GM23248 (cell line): Measurements from ENCODE around the gene IER3IP1. TPM values are rescaled to one million over a fixed set of nuclear protein-coding genes. Genes with fewer than 3 reads are reported as not detected.

Source experiments
- DNase-seq: peaks from one replicate; pipeline ENCODE4 v3.0.0-alpha.2; 2015
- H2AFZ ChIP-seq: fragments of 200-600 bp; sonication (generic); 2 replicates; pipeline ENCODE4 v1.6.1; 2016; ENCODE audit warnings: antibody characterized with exemption
- H3F3A ChIP-seq: fragments of 200-600 bp; sonication (generic); 2 replicates; pipeline ENCODE4 v1.6.1; 2016; ENCODE audit warnings: mild to moderate bottlenecking, antibody characterized with exemption, mixed run types; ENCODE audit not compliant: insufficient read depth
- H3K27ac ChIP-seq: fragments of 200-600 bp; sonication (generic); 2 replicates; pipeline ENCODE4 v1.5.1; 2016; ENCODE audit warnings: mild to moderate bottlenecking
- H3K27me3 ChIP-seq: fragments of 200-600 bp; sonication (generic); replicated peaks from 2 replicates; pipeline ENCODE4 v1.6.1; 2016; ENCODE audit warnings: mild to moderate bottlenecking; ENCODE audit not compliant: insufficient read depth
- H3K36me3 ChIP-seq: fragments of 200-600 bp; sonication (generic); 2 replicates; pipeline ENCODE4 v1.6.1; 2016; ENCODE audit warnings: low read depth, mild to moderate bottlenecking
- H3K4me1 ChIP-seq: fragments of 200-600 bp; sonication (generic); 2 replicates; pipeline ENCODE4 v1.6.1; 2016; ENCODE audit warnings: mild to moderate bottlenecking; ENCODE audit not compliant: insufficient read depth
- H3K4me2 ChIP-seq: fragments of 200-600 bp; sonication (generic); one replicate; pipeline ENCODE4 v1.6.1; 2016; ENCODE audit warnings: mild to moderate bottlenecking; ENCODE audit not compliant: unreplicated experiment
- H3K4me3 ChIP-seq: fragments of 200-600 bp; sonication (generic); 2 replicates; pipeline ENCODE4 v1.5.1; 2016; ENCODE audit warnings: mild to moderate bottlenecking
- H3K79me2 ChIP-seq: fragments of 200-600 bp; sonication (generic); 2 replicates; pipeline ENCODE4 v1.6.1; 2016; ENCODE audit warnings: mild to moderate bottlenecking; ENCODE audit not compliant: insufficient read depth
- H3K9ac ChIP-seq: fragments of 200-600 bp; sonication (generic); 2 replicates; pipeline ENCODE4 v1.6.1; 2016; ENCODE audit warnings: mild to moderate bottlenecking
- H3K9me2 ChIP-seq: fragments of 200-600 bp; sonication (generic); 2 replicates; pipeline ENCODE4 v1.6.1; 2016; ENCODE audit warnings: mixed run types, mild to moderate bottlenecking, moderate library complexity; ENCODE audit not compliant: insufficient read depth
- H3K9me3 ChIP-seq: fragments of 200-600 bp; sonication (generic); one replicate; pipeline ENCODE4 v1.6.1; 2017; ENCODE audit warnings: low read depth
- H4K20me1 ChIP-seq: fragments of 200-600 bp; sonication (generic); 2 replicates; pipeline ENCODE4 v1.6.0; 2016; ENCODE audit not compliant: insufficient read depth
- EZH2 ChIP-seq: fragments of 200-600 bp; sonication (generic); IDR thresholded peaks from 2 replicates; pipeline ENCODE4 v1.6.1; 2018; ENCODE audit warnings: antibody characterized with exemption, mild to moderate bottlenecking; ENCODE audit not compliant: insufficient read depth, poor library complexity, severe bottlenecking
- EZH2phosphoT487 ChIP-seq: fragments of 200-600 bp; sonication (generic); IDR thresholded peaks from 2 replicates; pipeline ENCODE4 v1.6.1; 2018; ENCODE audit warnings: antibody characterized with exemption, moderate library complexity, mild to moderate bottlenecking, low read depth; ENCODE audit not compliant: insufficient read depth
- WGBS, 2 experiments: methylation state at CpG; one replicate each; pipeline ENCODE4 v1.1.6; 2015 to 2017; ENCODE audit warnings: low lambda C conversion rate in 2 of 2, low coverage in 1 of 2; ENCODE audit errors: missing lambda C conversion rate in 2 of 2; 5-methylcytosine and 5-hydroxymethylcytosine counted together
- in situ Hi-C: fragments of 300-500 bp; cut with MboI; formaldehyde crosslinking; loops from 2 replicates; pipeline ENCODE4 v1.15.0; 2020
- polyA plus RNA-seq: library from polyadenylated mRNA; unstranded; fragments of >200 nt; fragmentation: Nextera tagmentation; extraction: Ambion mirVana; gene quantifications from 2 replicates; pipeline ENCODE4 v1.2.1, GENCODE V29; 2016
- total RNA-seq: library from RNA; depleted of rRNA; stranded (reverse); fragments of >200 nt; shearing (Covaris generic); gene quantifications from 2 replicates; pipeline ENCODE4 v1.2.3, GENCODE V29; 2014

The IER3IP1 gene
- total and polyA plus RNA-seq, 2 experiments from 2014 or later, result 26.3 to 39.8 TPM

DNA sequence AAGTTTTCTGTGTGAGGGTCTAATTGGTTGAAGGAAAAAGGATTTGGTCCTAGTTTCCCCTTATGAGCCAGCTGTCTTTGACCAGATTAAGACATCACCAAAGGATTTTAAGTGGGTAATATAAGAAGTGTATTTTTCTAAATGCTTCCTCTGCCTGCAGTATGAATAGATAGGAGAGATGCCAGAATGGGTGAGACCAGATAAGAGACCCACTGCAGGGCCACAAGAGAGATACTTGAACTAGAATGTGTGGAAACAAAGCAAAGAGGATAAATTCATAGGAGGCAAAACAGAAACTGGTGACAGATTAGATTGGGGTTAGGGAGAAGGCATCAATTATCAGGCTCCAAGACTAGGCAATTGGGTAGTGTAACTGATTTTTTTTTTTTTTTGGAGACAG lies 24.7 kb downstream of the IER3IP1 start:
- DNase-seq, result no peak
- no peaks in the 10 kb centered on the region for H3K9me3 ChIP-seq
- H3K79me2 ChIP-seq, result peaks cover 59% of the 10 kb centered on the region
- in situ Hi-C loops, result no loop called here
- peak overlapping the region; percentile 91 for H3K9ac ChIP-seq
- peak overlapping the region; percentile 87 for H3K4me2 ChIP-seq
- H3K9me2 ChIP-seq, result no peaks in the 10 kb centered on the region
- H3K4me3 ChIP-seq, result peak overlapping the region; percentile 85
- peak overlapping the region; percentile 83 for H3K27ac ChIP-seq
- peaks cover 10% of the 10 kb centered on the region; the same call in 1 of the 2 replicates for H3K4me1 ChIP-seq
- TF ChIP-seq EZH2phosphoT487 (no peak), EZH2 (no peak)
- H4K20me1 ChIP-seq, result no peaks in the 10 kb centered on the region
- peaks cover 26% of the 10 kb centered on the region for H3F3A ChIP-seq
- H3K36me3 ChIP-seq, result peaks cover 25% of the 10 kb centered on the region; the same call in 1 of the 2 replicates
- no peaks in the 10 kb centered on the region for H3K27me3 ChIP-seq
- H2AFZ ChIP-seq, result peak overlapping the region; percentile 91

DNA sequence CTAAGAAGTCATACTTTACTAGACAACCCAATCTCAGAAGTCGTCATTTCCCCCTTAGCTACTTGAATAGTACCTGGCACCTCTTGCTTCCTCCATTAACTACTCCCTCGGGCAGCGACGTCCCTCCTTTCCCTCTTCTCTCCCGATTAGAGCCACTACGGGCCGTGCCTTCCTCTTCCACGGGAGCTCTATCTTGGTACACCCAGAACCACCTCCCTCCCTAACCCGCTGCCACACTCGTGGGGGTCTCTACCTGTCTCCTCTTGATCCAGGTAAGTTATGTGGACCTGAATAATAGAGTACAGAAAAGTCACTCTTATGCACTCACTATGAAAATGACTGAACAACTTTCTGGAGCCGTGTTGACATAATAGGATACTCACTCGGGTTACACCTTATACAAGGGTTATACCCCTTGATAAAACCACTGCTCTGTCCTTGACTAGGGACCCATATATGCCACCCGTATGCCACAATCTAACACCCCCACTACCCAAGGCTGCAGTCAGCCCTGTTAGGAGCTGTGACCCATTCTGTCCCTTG lies 25.3 kb downstream of the IER3IP1 start:
- 16 to 20% methylated on average over 13 of the region's 13 CpGs for WGBS, 2 experiments
- in situ Hi-C loops, result no loop called here
- TF ChIP-seq EZH2, result no peak
- no peak for TF ChIP-seq EZH2phosphoT487
- peak overlapping the region; percentile 87 for H3K4me2 ChIP-seq
- peak overlapping the region; percentile 85 for H3K4me3 ChIP-seq
- no peak for DNase-seq
- H3K4me1 ChIP-seq, result peaks cover 10% of the 10 kb centered on the region; the same call in 1 of the 2 replicates
- peak overlapping the region; percentile 91 for H2AFZ ChIP-seq
- peak overlapping the region; percentile 83 for H3K27ac ChIP-seq
- no peaks in the 10 kb centered on the region for H3K9me2 ChIP-seq
- H3K9ac ChIP-seq, result peak overlapping the region; percentile 91
- H3K79me2 ChIP-seq, result peaks cover 59% of the 10 kb centered on the region
- peaks cover 26% of the 10 kb centered on the region for H3F3A ChIP-seq
- no peaks in the 10 kb centered on the region for H3K27me3 ChIP-seq
- H3K36me3 ChIP-seq, result peaks cover 22% of the 10 kb centered on the region; the same call in 1 of the 2 replicates
- no peaks in the 10 kb centered on the region for H3K9me3 ChIP-seq
- H4K20me1 ChIP-seq, result no peaks in the 10 kb centered on the region

DNA sequence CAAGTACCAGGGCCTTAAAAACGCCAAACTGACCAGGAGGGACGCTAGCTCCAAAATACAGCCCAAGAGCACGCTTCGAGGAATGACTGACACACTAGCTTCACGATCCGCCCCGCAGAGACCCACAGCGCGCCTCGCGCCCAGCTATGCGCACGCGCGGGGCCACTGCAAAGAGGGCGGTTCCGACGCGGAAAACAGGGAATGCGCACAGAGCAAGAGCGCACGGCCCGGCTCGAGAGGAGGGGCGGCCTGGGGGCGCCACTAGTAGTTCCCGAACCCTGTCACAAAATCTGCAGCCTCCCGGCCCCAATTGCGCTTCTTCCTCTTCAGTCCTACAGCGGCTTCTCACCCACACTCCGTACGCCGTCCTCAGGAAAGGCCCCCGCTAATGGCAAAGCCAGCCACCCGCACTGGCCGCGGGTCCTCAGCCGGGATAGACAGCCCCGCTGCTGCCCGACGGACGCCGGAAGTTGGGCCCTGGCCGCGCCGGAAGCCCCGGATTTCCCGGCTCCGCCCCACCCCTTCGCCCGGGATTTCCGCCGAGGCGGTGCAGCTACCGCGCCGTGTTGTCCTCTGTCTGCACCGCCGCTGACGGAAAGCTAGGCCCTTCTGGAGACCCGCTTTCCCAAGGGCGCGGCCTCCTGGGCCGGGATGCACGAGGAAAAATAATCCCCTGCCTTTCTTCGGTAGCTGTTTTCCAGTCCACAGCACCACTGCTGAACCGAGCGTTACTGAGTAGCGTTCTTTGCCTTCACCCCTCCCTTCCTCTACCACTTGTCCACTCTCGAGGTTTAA lies 25.9 kb downstream of the IER3IP1 start, which contains the start of gene HDHD2:
Gene HDHD2 (minus strand): TSS at position 472 of the 795 bp plus-strand sequence. CDS start 14,061 bp downstream, outside the sequence.
- Histone ChIP-seq H4K20me1 (no peaks in the 10 kb centered on the region), H3K4me2 (peak within 1 kb of the TSS; percentile 87), H3F3A (peaks cover 25% of the 10 kb centered on the region), H3K9ac (peak within 1 kb of the TSS; percentile 91), H3K36me3 (peaks cover 16% of the 10 kb centered on the region; the same call in 1 of the 2 replicates), H3K4me1 (peaks cover 10% of the 10 kb centered on the region; the same call in 1 of the 2 replicates), H3K79me2 (peaks cover 59% of the 10 kb centered on the region), H3K4me3 (peak within 1 kb of the TSS; percentile 85), H2AFZ (peak within 1 kb of the TSS; percentile 91), H3K27me3 (no peaks in the 10 kb centered on the region), H3K9me2 (no peaks in the 10 kb centered on the region), H3K9me3 (no peaks in the 10 kb centered on the region), H3K27ac (peak within 1 kb of the TSS; percentile 83)
- DNase-seq, result peak; percentile 91
- in situ Hi-C loops, result no loop called here
- 1 to 2% methylated on average over 67 to 70 of the region's 70 CpGs for whole genome bisulfite sequencing, 2 experiments
- TF ChIP-seq EZH2phosphoT487, result no peak
- no peak for TF ChIP-seq EZH2

GRCh38 chr18:47149457-47150028 lies 26.6 kb downstream of the IER3IP1 start:
- H3K9ac ChIP-seq, result peak overlapping the region; percentile 91
- H2AFZ ChIP-seq, result peak overlapping the region; percentile 91
- peaks cover 18% of the 10 kb centered on the region for H3F3A ChIP-seq
- H3K27ac ChIP-seq, result peak overlapping the region; percentile 83
- peak overlapping the region; percentile 87 for H3K4me2 ChIP-seq
- WGBS, 2 experiments, result 16 to 20% methylated on average over 12 of the region's 12 CpGs
- H3K36me3 ChIP-seq, result peaks cover 11% of the 10 kb centered on the region; the same call in 1 of the 2 replicates
- H3K9me2 ChIP-seq, result no peaks in the 10 kb centered on the region
- H3K27me3 ChIP-seq, result no peaks in the 10 kb centered on the region
- peaks cover 10% of the 10 kb centered on the region; the same call in 1 of the 2 replicates for H3K4me1 ChIP-seq
- H3K9me3 ChIP-seq, result no peaks in the 10 kb centered on the region
- peaks cover 59% of the 10 kb centered on the region for H3K79me2 ChIP-seq
- H4K20me1 ChIP-seq, result no peaks in the 10 kb centered on the region
- TF ChIP-seq EZH2phosphoT487, result no peak
- TF ChIP-seq EZH2, result no peak
- peak; percentile 27 for DNase-seq
- peak overlapping the region; percentile 85 for H3K4me3 ChIP-seq
- in situ Hi-C loops, result no loop called here
